ENCODE measurements around the gene NRG2.

DNA sequence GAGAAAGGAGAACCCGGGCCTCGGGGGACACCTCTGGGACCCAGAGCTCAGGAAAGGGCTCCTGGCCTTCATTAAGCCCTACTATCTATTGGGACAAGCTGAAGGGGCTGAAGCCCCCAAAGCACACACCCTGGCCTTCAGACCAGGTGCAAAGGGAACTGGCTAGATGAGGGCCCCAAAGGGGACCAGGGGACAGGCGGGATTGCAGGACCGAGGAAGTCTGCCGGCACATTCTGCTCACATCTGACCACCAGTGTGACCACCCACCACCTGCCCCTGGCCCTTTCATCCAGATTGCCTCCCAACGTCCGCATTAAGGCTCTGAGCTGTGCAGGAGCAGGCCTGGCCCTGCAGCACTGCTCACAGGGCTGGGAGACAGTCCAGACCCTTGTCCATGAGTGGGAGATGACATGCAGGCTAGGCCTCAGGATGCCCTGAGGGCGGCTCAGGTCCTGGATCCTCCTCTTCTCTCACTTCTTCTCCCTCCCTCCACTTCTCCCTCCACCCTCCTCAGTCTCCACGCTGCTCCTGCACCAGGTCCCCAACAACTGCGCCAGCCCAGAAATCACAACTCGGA lies 228.3 kb downstream of the NRG2 start:
- TF ChIP-seq, protein P1, sequence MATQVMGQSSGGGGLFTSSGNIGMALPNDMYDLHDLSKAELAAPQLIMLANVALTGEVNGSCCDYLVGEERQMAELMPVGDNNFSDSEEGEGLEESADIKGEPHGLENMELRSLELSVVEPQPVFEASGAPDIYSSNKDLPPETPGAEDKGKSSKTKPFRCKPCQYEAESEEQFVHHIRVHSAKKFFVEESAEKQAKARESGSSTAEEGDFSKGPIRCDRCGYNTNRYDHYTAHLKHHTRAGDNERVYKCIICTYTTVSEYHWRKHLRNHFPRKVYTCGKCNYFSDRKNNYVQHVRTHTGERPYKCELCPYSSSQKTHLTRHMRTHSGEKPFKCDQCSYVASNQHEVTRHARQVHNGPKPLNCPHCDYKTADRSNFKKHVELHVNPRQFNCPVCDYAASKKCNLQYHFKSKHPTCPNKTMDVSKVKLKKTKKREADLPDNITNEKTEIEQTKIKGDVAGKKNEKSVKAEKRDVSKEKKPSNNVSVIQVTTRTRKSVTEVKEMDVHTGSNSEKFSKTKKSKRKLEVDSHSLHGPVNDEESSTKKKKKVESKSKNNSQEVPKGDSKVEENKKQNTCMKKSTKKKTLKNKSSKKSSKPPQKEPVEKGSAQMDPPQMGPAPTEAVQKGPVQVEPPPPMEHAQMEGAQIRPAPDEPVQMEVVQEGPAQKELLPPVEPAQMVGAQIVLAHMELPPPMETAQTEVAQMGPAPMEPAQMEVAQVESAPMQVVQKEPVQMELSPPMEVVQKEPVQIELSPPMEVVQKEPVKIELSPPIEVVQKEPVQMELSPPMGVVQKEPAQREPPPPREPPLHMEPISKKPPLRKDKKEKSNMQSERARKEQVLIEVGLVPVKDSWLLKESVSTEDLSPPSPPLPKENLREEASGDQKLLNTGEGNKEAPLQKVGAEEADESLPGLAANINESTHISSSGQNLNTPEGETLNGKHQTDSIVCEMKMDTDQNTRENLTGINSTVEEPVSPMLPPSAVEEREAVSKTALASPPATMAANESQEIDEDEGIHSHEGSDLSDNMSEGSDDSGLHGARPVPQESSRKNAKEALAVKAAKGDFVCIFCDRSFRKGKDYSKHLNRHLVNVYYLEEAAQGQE (IDR thresholded peaks at IDR 0.05; ENCODE audit: insufficient read depth in 1 of 2, low read depth in 2 of 2, low read length in 2 of 2), result no peak
- TF ChIP-seq TAF1 (IDR thresholded peaks at IDR 0.05; ENCODE audit: borderline replicate concordance, insufficient read depth, low read length) (no peak), POLR2AphosphoS5 (IDR thresholded peaks at IDR 0.05; ENCODE audit: low read depth, low read length) (no peak)

Data from PFSK-1 (cell line).